GM13977 (cell line): ENCODE measurements around the gene WBP4.

Experiments
- DNase-seq: peaks from one replicate; pipeline ENCODE4 v3.0.0; 2012; ENCODE audit warnings: low spot score
- in situ Hi-C: fragments of 300-500 bp; cut with MboI; formaldehyde crosslinking; loops from one replicate; pipeline ENCODE4 v1.12.0; 2022; ENCODE audit warnings: low sequenced_read_pairs, low pct_unique_long_range_greater_than_20kb, mixed read lengths, inconsistent platforms; ENCODE audit not compliant: unreplicated experiment
- TF ChIP-seq, protein P1 (sequence below): IDR thresholded peaks from 2 replicates; pipeline ENCODE4 v1.5.1; 2012; ENCODE audit warnings: mild to moderate bottlenecking, control low read depth; ENCODE audit not compliant: insufficient read depth; ENCODE audit errors: extremely low read depth, missing control alignments

The WBP4 gene

DNA sequence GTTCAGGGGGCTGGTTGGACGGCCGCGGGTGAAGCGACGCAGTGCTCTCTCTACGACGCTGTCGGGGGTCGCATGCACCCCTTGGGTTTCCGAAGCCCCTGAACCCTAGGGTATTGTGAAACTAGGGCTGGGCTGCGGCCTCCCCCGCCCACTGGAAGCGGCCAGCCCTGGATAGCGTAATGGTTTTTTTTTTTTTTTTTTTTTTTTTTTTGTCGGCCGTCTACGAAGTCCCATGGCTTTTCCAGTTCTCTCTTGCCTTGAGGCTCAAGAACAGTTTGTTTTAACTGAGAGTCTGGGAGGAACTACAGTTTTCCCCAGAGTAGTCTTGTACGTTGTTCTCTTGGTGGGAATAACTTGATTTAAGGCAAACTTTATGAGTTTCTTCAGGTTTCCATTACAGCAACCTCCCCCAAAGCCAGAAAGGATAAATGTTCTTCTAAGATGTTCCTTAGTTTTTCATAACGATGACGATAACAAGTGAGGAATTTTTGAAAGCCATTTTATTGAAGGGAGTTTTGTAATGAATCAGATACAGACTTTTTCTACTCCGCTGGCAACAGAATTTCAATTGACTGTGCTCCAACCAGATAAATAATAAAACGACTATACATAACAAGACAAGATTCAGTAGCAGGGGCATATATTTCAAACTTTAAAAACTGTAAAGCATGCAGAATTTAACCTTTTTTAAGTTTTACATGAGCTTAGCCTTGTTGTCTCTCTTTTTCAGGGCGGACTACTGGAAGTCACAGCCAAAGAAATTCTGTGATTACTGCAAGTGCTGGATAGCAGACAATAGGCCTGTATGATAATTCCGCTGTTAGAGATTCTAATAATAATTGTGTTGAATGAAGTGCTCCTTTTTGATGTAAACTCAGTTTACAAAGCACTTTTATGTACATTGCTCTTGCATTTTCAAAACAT lies 867 bp downstream of the WBP4 start:
- no peak for DNase-seq
- TF ChIP-seq, protein P1, sequence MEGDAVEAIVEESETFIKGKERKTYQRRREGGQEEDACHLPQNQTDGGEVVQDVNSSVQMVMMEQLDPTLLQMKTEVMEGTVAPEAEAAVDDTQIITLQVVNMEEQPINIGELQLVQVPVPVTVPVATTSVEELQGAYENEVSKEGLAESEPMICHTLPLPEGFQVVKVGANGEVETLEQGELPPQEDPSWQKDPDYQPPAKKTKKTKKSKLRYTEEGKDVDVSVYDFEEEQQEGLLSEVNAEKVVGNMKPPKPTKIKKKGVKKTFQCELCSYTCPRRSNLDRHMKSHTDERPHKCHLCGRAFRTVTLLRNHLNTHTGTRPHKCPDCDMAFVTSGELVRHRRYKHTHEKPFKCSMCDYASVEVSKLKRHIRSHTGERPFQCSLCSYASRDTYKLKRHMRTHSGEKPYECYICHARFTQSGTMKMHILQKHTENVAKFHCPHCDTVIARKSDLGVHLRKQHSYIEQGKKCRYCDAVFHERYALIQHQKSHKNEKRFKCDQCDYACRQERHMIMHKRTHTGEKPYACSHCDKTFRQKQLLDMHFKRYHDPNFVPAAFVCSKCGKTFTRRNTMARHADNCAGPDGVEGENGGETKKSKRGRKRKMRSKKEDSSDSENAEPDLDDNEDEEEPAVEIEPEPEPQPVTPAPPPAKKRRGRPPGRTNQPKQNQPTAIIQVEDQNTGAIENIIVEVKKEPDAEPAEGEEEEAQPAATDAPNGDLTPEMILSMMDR, result no peak
- in situ Hi-C loops, result no loop called here

DNA sequence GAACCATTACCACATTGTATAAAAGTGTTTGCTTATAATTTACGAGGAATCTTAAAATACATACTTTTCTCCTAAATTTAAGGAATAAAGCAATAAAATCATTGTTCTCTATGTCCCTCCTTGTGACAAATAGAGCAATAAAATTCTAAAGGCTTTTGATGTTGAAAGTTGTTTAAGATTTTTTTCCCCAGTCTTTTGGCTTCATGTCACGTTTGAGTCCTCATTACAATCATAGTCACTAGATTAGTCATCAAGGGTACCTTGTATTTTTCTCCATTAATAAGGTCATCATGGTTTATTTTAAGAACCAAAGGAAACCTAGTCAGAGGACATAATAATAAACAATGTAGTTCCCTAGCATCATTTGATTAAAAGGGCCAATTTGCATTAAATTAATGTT lies 3.2 kb downstream of the WBP4 start:
- in situ Hi-C loops, result no loop called here
- DNase-seq, result no peak
- TF ChIP-seq, protein P1, result no peak

DNA sequence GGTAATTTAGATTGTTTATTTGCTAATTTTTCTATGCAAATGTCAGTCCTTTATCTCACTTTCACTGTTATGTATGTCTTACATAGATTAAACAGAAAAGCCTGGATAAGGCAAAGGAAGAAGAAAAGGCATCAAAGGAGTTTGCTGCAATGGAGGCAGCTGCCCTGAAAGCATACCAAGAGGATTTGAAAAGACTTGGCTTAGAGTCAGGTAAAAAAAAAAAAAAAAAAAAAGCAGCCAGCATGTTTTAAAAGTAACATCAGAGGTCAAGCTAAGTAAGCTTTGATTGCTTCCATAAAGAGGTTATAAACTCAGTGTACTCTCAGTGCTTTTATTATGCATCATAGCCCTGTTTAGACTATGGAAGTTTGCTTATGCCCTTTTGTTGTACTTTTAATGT lies 3.8 kb downstream of the WBP4 start:
- in situ Hi-C loops, result no loop called here
- TF ChIP-seq, protein P1, result no peak
- no peak for DNase-seq

- TF ChIP-seq, protein P1, result no peak
- no peak for DNase-seq
- in situ Hi-C loops, result loop anchor here (10.0 kb wide), 1 partner anchor 140 kb away; no protein-coding TSS in a partner anchor
These were observed 13.2 kb downstream of the WBP4 start for GRCh38 chr13:41074523-41074922.

GRCh38 chr13:41075034-41075433 lies 13.7 kb downstream of the WBP4 start:
- TF ChIP-seq, protein P1, result peak; percentile 55
- peak; percentile 29 for DNase-seq
- in situ Hi-C loops, result loop anchor here (10.0 kb wide), 1 partner anchor 140 kb away; no protein-coding TSS in a partner anchor

DNA sequence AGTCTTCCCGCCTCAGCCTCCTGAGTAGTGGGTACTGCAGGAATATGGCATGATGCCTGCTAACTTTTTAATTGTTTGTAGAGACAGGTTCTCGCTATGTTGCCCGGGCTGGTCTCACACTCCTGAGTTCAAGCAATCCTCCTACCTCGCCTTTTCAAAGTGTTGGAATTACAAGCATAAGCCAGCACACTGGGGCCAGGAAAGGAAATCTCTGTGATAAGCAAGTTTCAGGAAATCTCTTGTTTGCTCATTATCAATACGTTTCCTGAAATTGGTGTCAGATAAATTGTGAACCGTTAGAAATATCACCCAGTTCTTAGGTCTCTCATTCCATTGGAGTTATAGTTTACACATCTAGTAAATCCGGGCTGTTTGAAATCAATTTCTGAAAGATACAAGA lies 14.2 kb downstream of the WBP4 start:
- TF ChIP-seq, protein P1, result no peak
- DNase-seq, result no peak
- in situ Hi-C loops, result loop anchor here (10.0 kb wide), 1 partner anchor 139 kb away; no protein-coding TSS in a partner anchor
